Measurements from ENCODE around the gene STK10. TPM values are rescaled to one million over a fixed set of nuclear protein-coding genes. Genes with fewer than 3 reads are reported as not detected.

Gene STK10
- total RNA-seq, 4 donors from 2014 or later: 3.3 to 24.6 (median 13.4) TPM

DNA sequence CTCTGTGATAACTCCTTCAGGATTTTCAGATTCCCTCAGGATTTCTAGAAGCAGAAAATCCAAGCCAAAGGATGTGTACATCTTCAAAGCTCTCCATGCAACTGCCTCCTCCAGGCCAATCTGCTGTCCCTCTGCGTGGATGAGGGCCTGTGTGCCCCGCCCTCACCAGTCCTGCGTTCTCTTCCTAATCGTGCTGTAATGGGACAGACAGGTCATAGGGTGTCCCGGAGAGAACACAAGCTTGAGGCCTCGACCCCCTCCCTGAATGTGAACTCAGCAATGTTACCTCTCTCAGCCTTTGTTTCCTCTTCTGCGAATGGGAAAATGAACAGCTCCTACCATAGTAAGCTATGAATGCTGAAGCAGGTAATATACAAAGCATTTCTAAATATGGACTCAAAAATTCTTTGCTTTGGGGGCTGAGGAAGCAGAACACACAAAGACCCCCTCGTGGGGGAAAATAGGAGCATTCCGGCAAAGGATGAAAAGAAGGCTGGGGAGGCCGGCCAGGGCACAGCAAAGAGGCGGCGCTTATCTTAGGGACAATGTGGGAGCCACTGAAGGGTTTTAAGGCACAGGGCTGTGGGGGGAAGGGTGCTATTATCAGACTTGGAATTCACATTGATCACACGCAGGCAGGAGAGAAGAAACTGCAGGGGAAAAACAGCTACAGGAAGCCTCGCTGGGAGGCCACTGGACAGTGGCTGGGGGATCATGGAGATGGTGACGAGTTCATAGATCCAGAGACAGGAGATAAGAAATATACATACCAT, 124.4 kb downstream of the STK10 start:
- no peak for DNase-seq
- TF ChIP-seq, protein P1, sequence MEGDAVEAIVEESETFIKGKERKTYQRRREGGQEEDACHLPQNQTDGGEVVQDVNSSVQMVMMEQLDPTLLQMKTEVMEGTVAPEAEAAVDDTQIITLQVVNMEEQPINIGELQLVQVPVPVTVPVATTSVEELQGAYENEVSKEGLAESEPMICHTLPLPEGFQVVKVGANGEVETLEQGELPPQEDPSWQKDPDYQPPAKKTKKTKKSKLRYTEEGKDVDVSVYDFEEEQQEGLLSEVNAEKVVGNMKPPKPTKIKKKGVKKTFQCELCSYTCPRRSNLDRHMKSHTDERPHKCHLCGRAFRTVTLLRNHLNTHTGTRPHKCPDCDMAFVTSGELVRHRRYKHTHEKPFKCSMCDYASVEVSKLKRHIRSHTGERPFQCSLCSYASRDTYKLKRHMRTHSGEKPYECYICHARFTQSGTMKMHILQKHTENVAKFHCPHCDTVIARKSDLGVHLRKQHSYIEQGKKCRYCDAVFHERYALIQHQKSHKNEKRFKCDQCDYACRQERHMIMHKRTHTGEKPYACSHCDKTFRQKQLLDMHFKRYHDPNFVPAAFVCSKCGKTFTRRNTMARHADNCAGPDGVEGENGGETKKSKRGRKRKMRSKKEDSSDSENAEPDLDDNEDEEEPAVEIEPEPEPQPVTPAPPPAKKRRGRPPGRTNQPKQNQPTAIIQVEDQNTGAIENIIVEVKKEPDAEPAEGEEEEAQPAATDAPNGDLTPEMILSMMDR (IDR thresholded peaks at IDR 0.05): no peak
- no peak for TF ChIP-seq POLR2A (IDR thresholded peaks at IDR 0.05)
- Histone ChIP-seq H3K27ac (no peak overlapping the region), H3K4me1 (no peaks in the 10 kb centered on the region), H3K9me3 (no peaks in the 10 kb centered on the region), H3K4me3 (no peak overlapping the region), H3K36me3 (no peaks in the 10 kb centered on the region), H3K27me3 (no peaks in the 10 kb centered on the region)
- intact Hi-C loops (cut with DNase I; ENCODE audit: low total_unique reads): no loop called here

DNA sequence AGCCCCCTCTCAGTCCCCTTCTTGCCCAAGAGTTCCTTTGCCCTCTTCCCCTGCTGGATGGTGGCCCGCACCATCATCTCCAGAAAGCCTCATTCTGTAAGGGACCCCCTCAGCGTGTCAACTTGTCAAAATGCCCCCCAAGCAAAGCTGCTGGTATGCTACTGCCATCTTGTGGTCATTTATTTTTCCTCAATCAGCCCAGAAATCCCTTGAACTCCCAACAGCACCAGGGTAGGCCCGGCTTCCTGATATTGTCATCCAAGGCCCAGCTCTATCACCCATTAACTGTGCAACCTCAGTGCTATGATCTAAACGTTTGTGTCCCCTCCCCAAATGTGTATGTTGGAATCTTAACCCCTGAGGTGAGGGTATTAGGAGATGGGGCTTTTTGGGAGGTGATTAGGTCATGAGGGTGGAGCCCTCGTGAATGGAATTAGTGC, 128.3 kb downstream of the STK10 start:
- intact Hi-C loops (cut with DNase I; ENCODE audit: low total_unique reads): no loop called here
- DNase-seq: no peak
- TF ChIP-seq POLR2A (IDR thresholded peaks at IDR 0.05): no peak
- TF ChIP-seq, protein P1 (IDR thresholded peaks at IDR 0.05): peak in 2 of 4 experiments; percentile 21 to 35
- Histone ChIP-seq H3K27me3 (no peaks in the 10 kb centered on the region), H3K27ac (no peak overlapping the region), H3K36me3 (no peaks in the 10 kb centered on the region), H3K9me3 (no peaks in the 10 kb centered on the region), H3K4me1 (no peaks in the 10 kb centered on the region), H3K4me3 (no peak overlapping the region)

DNA sequence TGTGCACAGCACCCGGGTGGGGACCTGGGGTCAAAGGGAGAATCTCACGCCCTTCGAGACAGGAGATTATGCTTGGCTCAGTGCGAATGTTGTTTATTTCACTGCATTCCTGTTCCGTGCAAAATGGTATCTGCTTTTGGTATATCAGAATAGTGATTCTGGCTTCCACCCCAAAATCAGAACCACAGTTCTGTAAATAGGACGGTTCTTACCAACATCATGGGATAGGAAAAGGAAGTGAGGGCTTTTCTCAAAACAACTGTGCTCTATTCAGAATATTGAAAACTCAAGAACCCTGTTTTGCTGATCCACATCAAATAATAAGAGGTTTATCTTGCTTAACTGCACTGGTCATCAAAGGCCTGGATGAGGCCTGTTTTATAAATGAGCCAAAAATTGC, 129.9 kb downstream of the STK10 start:
- intact Hi-C loops (cut with DNase I; ENCODE audit: low total_unique reads): no loop called here
- Histone ChIP-seq H3K4me3 (no peak overlapping the region), H3K36me3 (no peaks in the 10 kb centered on the region), H3K4me1 (no peaks in the 10 kb centered on the region), H3K27me3 (no peaks in the 10 kb centered on the region), H3K9me3 (no peaks in the 10 kb centered on the region), H3K27ac (no peak overlapping the region)
- TF ChIP-seq POLR2A (IDR thresholded peaks at IDR 0.05): no peak
- TF ChIP-seq, protein P1 (IDR thresholded peaks at IDR 0.05): no peak
- DNase-seq: no peak

DNA sequence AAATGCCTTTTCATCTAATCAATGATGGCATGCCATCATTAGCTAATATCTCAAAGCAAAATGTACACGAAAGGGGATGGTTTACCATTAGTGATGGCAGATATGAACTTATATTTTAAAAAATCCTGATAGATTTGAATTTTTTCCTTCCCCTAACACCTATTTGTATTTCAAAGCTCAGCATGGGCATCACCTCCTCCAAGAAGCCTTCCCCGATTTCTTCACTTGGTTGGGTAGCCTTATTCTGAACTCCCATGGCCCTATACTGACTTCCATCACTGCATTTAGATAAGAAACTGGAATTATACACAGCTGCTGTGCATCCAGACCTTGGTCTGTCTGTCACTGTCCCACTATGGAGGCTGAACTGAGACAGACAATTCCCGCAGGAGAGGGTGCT, 132.0 kb downstream of the STK10 start:
- Histone ChIP-seq H3K4me1 (no peaks in the 10 kb centered on the region), H3K36me3 (no peaks in the 10 kb centered on the region), H3K4me3 (no peak overlapping the region), H3K9me3 (no peaks in the 10 kb centered on the region), H3K27me3 (no peaks in the 10 kb centered on the region), H3K27ac (no peak overlapping the region)
- DNase-seq: no peak
- TF ChIP-seq, protein P1 (IDR thresholded peaks at IDR 0.05): no peak
- TF ChIP-seq POLR2A (IDR thresholded peaks at IDR 0.05): no peak
- intact Hi-C loops (cut with DNase I; ENCODE audit: low total_unique reads): no loop called here

DNA sequence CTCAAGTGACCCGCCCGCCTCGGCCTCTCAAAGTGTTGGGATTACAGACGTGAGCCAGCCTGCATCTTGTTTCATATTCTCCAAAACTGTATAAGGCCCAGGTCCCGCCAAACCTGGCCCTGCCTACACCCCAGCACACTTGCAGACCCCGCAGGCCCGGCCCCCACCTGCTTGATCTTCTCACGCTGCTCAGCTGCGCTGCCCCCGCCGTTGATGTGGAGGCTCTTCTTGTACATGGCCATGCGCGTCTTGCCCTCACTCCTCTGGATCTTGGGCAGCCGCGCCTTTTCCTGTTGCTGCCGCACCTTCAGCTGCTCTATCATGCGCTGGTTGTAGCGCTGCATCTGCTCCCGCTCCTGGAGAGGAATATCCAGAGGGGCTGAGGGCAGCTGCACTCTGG, 132.6 kb downstream of the STK10 start:
- TF ChIP-seq POLR2A (IDR thresholded peaks at IDR 0.05): no peak
- TF ChIP-seq, protein P1 (IDR thresholded peaks at IDR 0.05): no peak
- no peaks in the 10 kb centered on the region for H3K36me3 ChIP-seq
- H3K4me1 ChIP-seq: no peaks in the 10 kb centered on the region
- DNase-seq: no peak
- H3K4me3 ChIP-seq: no peak overlapping the region
- no peak overlapping the region for H3K27ac ChIP-seq
- H3K27me3 ChIP-seq: no peaks in the 10 kb centered on the region
- intact Hi-C loops (cut with DNase I; ENCODE audit: low total_unique reads): no loop called here
- no peaks in the 10 kb centered on the region for H3K9me3 ChIP-seq
